Measurements from ENCODE around the gene GCNT3. TPM values are rescaled to one million over a fixed set of nuclear protein-coding genes. Genes with fewer than 3 reads are reported as not detected.
A peak's percentile ranks its signal among the peaks of the same experiment; 100 is the strongest.

GCNT3 gene
- total RNA-seq, 1 experiment from 2014 or later: 11.6 TPM

GRCh38 chr15:59615661-59616060 lies 4.1 kb downstream of the GCNT3 start:
- peaks cover 6% of the 10 kb centered on the region for H3K27me3 Mint-ChIP-seq (ENCODE audit: unreplicated experiment)
- H3K9me3 Mint-ChIP-seq (ENCODE audit: low read depth, unreplicated experiment): peaks cover 3% of the 10 kb centered on the region
- DNase-seq: no peak
- H3K4me1 Mint-ChIP-seq (ENCODE audit: low read depth, unreplicated experiment): peaks cover 54% of the 10 kb centered on the region
- CTCF ChIA-PET: interaction anchor here (1.5 to 3.6 kb wide), 4 partner anchors 62 to 86 kb away, joined by 7 to 81 read pairs (median 14); no protein-coding TSS in a partner anchor
- peak overlapping the region; percentile 70 for H3K27ac Mint-ChIP-seq (ENCODE audit: unreplicated experiment)
- intact Hi-C loops (cut with micrococcal nuclease; ENCODE audit: unreplicated experiment): loop anchor here (1.0 to 2.0 kb wide), 2 partner anchors 45 to 82 kb away; no protein-coding TSS in a partner anchor
- TF ChIP-seq CTCF (IDR thresholded peaks at IDR 0.05; ENCODE audit: unreplicated experiment): no peak
- BruUV-seq (replicated peaks): no TSS peak
- peaks cover 28% of the 10 kb centered on the region for H3K36me3 Mint-ChIP-seq (ENCODE audit: insufficient read depth, unreplicated experiment)
- H3K4me3 Mint-ChIP-seq (ENCODE audit: low read depth, unreplicated experiment): peak overlapping the region; percentile 10

- CTCF ChIA-PET: interaction anchor here (1.3 to 3.6 kb wide), 7 partner anchors 22 to 87 kb away, joined by 3 to 81 read pairs (median 7); no protein-coding TSS in a partner anchor
- TF ChIP-seq CTCF (IDR thresholded peaks at IDR 0.05; ENCODE audit: unreplicated experiment): peak; percentile 31
- peaks cover 47% of the 10 kb centered on the region for H3K4me1 Mint-ChIP-seq (ENCODE audit: low read depth, unreplicated experiment)
- H3K36me3 Mint-ChIP-seq (ENCODE audit: insufficient read depth, unreplicated experiment): peaks cover 23% of the 10 kb centered on the region
- peak overlapping the region; percentile 10 for H3K4me3 Mint-ChIP-seq (ENCODE audit: low read depth, unreplicated experiment)
- DNase-seq: peak; percentile 50
- H3K27ac Mint-ChIP-seq (ENCODE audit: unreplicated experiment): peak overlapping the region; percentile 70
- intact Hi-C loops (cut with micrococcal nuclease; ENCODE audit: unreplicated experiment): loop anchor here (1.0 to 2.0 kb wide), 2 partner anchors 46 to 83 kb away; no protein-coding TSS in a partner anchor
- BruUV-seq (replicated peaks): no TSS peak
- no peaks in the 10 kb centered on the region for H3K27me3 Mint-ChIP-seq (ENCODE audit: unreplicated experiment)
- H3K9me3 Mint-ChIP-seq (ENCODE audit: low read depth, unreplicated experiment): no peaks in the 10 kb centered on the region
Measured at GRCh38 chr15:59616379-59616778, 4.8 kb downstream of the GCNT3 start.

- BruUV-seq (replicated peaks): no TSS peak
- Mint-ChIP-seq H3K36me3 (ENCODE audit: insufficient read depth, unreplicated experiment) (peaks cover 10% of the 10 kb centered on the region), H3K27me3 (ENCODE audit: unreplicated experiment) (no peaks in the 10 kb centered on the region), H3K9me3 (ENCODE audit: low read depth, unreplicated experiment) (no peaks in the 10 kb centered on the region), H3K4me3 (ENCODE audit: low read depth, unreplicated experiment) (no peak overlapping the region), H3K4me1 (ENCODE audit: low read depth, unreplicated experiment) (peaks cover 29% of the 10 kb centered on the region), H3K27ac (ENCODE audit: unreplicated experiment) (peak overlapping the region; percentile 39)
- CTCF ChIA-PET: no interaction called here
- intact Hi-C loops (cut with micrococcal nuclease; ENCODE audit: unreplicated experiment): no loop called here
- TF ChIP-seq CTCF (IDR thresholded peaks at IDR 0.05; ENCODE audit: unreplicated experiment): no peak
- no peak for DNase-seq
Measured at GRCh38 chr15:59618406-59618805, 6.8 kb downstream of the GCNT3 start.

GRCh38 chr15:59622289-59622688 lies 10.7 kb downstream of the GCNT3 start:
- intact Hi-C loops (cut with micrococcal nuclease; ENCODE audit: unreplicated experiment): loop anchor here (1.0 kb wide), 1 partner anchor 90 kb away; no protein-coding TSS in a partner anchor
- Mint-ChIP-seq H3K4me1 (ENCODE audit: low read depth, unreplicated experiment) (peaks cover 2% of the 10 kb centered on the region), H3K27me3 (ENCODE audit: unreplicated experiment) (no peaks in the 10 kb centered on the region), H3K27ac (ENCODE audit: unreplicated experiment) (no peak overlapping the region), H3K9me3 (ENCODE audit: low read depth, unreplicated experiment) (no peaks in the 10 kb centered on the region), H3K4me3 (ENCODE audit: low read depth, unreplicated experiment) (no peak overlapping the region), H3K36me3 (ENCODE audit: insufficient read depth, unreplicated experiment) (peaks cover 5% of the 10 kb centered on the region)
- TF ChIP-seq CTCF (IDR thresholded peaks at IDR 0.05; ENCODE audit: unreplicated experiment): peak; percentile 83
- CTCF ChIA-PET: interaction anchor here (0.7 kb wide), 2 partner anchors 90 to 323 kb away, joined by 4 read pairs; no protein-coding TSS in a partner anchor
- no TSS peak for BruUV-seq (replicated peaks)
- DNase-seq: peak; percentile 92

Data from Calu3 (cell line).